ENCODE data around the gene RHBDL2. TPM values are rescaled to one million over a fixed set of nuclear protein-coding genes. Genes with fewer than 3 reads are reported as not detected.

Gene RHBDL2
- total and polyA plus RNA-seq, 2 of the 13 experiments (the other 11 are each of a cell fraction or from before 2014, with no cell fraction given): 3.3 to 5.4 TPM

DNA sequence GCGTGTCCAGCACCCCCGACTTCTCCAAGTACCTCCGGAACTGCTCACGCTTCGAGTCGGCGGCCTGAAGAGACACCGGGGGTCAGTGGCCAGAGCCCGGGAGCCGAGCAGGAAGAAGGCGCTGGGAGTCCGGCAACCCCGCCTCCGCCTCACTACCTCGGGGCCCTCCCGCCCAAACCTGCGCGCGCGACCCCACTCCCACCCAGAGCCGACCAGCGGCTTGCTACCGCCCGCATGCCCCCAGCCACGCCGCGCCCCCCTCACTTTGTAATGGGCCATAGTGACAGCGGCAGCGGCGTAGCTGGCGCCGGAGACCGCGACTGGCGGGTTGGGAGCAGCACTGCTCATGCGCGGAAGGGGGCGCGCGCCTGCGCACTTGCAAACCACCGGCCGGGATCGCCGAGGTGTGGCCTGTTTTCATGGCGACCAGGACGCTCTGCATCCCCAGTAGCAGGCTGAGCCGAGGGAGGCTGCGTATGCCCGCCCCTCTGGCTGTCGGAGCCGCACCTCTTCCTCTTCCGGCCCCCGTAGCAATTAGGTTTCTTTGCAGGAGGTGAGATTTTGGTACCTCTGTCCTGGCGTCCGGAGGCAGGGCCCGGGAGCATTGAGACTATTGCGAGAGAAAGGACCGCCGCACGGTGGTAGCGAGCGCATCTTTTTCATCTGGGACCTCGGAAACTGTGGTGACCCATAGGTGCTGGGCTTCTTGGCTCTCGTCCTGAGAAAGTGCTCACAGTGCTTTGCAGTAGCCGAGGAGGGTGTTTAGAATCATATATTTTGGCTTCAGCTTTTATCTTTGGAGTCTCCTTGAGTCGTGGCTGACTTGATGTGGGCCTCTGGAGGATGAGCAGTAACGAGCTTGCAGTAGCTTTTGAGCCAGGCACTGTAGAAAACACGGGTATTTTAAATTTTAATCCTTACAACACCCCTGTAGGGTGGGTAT, 68.3 kb downstream of the RHBDL2 start, which contains the start of gene MYCBP (continued):
- TF ChIP-seq AHDC1 (CRISPR knock-in tag; IDR thresholded peaks at IDR 0.05; ENCODE audit: borderline replicate concordance) (no peak), ZNF746 (CRISPR knock-in tag; IDR thresholded peaks at IDR 0.05) (no peak), MLLT10 (CRISPR knock-in tag; IDR thresholded peaks at IDR 0.05) (no peak), ZSCAN21 (CRISPR knock-in tag; IDR thresholded peaks at IDR 0.05; ENCODE audit: borderline replicate concordance) (peak; percentile 67; the same call in 1 of the 2 replicates), ZNF550 (CRISPR knock-in tag; IDR thresholded peaks at IDR 0.05; ENCODE audit: borderline replicate concordance) (no peak), NR1H2 (CRISPR knock-in tag; IDR thresholded peaks at IDR 0.05; ENCODE audit: borderline replicate concordance, low read depth) (no peak), TEAD2 (CRISPR knock-in tag; IDR thresholded peaks at IDR 0.05) (no peak), RELA (CRISPR knock-in tag; IDR thresholded peaks at IDR 0.05) (no peak), ZBTB8A (CRISPR knock-in tag; IDR thresholded peaks at IDR 0.05; ENCODE audit: borderline replicate concordance, low read depth) (no peak), ZNF552 (CRISPR knock-in tag; IDR thresholded peaks at IDR 0.05; ENCODE audit: borderline replicate concordance) (no peak), ZNF629 (CRISPR knock-in tag; conservative IDR thresholded peaks at IDR 0.05) (no peak), RBFOX2 (IDR thresholded peaks at IDR 0.05; ENCODE audit: low read depth, low read length) (peak; percentile 79), ZBTB7A (CRISPR knock-in tag; IDR thresholded peaks at IDR 0.05) (peak; percentile 70; the same call in 1 of the 2 replicates), CCDC6 (CRISPR knock-in tag; IDR thresholded peaks at IDR 0.05) (no peak), ZNF781 (CRISPR knock-in tag; IDR thresholded peaks at IDR 0.05; ENCODE audit: borderline replicate concordance, not compliant biosample characterization) (peak; percentile 30), ZNF280B (CRISPR knock-in tag; IDR thresholded peaks at IDR 0.05; ENCODE audit: borderline replicate concordance) (peak; percentile 44; the same call in 1 of the 2 replicates), PCBP1 (IDR thresholded peaks at IDR 0.05; ENCODE audit: borderline replicate concordance, low read depth, low read length) (no peak)
- TF ChIP-seq, protein P1, sequence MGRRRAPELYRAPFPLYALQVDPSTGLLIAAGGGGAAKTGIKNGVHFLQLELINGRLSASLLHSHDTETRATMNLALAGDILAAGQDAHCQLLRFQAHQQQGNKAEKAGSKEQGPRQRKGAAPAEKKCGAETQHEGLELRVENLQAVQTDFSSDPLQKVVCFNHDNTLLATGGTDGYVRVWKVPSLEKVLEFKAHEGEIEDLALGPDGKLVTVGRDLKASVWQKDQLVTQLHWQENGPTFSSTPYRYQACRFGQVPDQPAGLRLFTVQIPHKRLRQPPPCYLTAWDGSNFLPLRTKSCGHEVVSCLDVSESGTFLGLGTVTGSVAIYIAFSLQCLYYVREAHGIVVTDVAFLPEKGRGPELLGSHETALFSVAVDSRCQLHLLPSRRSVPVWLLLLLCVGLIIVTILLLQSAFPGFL (CRISPR knock-in tag; IDR thresholded peaks at IDR 0.05): 0 out of 2 replicates have a peak, but pooled peaks have one; percentile 71
- TF ChIP-seq, protein P2, sequence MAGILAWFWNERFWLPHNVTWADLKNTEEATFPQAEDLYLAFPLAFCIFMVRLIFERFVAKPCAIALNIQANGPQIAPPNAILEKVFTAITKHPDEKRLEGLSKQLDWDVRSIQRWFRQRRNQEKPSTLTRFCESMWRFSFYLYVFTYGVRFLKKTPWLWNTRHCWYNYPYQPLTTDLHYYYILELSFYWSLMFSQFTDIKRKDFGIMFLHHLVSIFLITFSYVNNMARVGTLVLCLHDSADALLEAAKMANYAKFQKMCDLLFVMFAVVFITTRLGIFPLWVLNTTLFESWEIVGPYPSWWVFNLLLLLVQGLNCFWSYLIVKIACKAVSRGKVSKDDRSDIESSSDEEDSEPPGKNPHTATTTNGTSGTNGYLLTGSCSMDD (CRISPR knock-in tag; IDR thresholded peaks at IDR 0.05): no peak
